ENCODE data around the gene CACNG1.

The CACNG1 gene

DNA sequence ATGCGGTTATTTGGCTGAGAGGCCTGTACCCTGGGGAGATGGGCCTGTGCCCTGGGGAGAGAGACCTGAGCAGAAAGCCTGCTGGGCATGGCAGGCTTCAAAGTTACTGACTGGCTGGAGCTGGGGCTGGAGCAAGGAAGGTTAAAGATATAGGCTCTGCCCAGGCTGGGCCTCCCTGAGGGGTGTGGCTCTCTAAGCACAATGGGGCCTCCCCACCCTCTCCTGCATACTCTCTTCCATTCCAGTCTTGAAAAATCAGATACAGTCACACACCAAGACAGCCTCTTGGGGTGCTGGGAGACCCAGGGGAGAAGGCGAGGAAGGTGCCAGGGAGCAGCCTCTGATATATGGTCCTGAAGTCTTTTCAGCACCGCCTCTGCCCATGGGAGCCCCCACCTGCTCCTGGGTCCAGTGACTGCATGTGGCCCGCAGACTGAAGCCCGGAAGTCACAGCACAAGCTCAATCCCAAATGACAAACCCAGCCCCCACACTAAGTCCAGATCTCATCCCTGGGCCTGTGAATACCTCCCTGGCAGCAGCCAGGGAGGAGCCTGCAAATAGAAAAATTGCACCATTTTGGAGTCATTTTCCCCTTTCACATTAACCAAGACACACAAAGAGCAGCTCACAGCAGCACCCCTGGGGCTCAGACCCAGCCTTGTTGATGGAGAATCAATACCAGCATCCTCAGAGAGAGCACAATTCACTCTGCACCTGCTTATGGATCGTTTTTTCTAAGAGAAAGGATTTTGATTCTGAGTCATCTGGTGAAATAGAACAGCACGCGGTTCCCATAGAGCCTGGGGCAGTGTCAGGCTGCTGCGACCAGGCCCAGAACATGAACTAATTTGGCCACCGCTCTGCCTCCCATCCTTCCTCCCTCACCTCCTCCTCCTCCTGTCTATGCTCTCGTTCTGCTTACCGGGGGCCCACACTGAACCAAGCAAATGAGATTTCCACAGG, 25.6 kb upstream of the CACNG1 start:
- TF ChIP-seq, protein P1, sequence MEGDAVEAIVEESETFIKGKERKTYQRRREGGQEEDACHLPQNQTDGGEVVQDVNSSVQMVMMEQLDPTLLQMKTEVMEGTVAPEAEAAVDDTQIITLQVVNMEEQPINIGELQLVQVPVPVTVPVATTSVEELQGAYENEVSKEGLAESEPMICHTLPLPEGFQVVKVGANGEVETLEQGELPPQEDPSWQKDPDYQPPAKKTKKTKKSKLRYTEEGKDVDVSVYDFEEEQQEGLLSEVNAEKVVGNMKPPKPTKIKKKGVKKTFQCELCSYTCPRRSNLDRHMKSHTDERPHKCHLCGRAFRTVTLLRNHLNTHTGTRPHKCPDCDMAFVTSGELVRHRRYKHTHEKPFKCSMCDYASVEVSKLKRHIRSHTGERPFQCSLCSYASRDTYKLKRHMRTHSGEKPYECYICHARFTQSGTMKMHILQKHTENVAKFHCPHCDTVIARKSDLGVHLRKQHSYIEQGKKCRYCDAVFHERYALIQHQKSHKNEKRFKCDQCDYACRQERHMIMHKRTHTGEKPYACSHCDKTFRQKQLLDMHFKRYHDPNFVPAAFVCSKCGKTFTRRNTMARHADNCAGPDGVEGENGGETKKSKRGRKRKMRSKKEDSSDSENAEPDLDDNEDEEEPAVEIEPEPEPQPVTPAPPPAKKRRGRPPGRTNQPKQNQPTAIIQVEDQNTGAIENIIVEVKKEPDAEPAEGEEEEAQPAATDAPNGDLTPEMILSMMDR (IDR thresholded peaks at IDR 0.05; ENCODE audit: insufficient read depth, low read depth, low read length, missing control alignments), result no peak
- no peak for DNase-seq (ENCODE audit: low read depth)
- H3K4me3 ChIP-seq (ENCODE audit: low read length), result no peak overlapping the region

- TF ChIP-seq, protein P1 (IDR thresholded peaks at IDR 0.05; ENCODE audit: insufficient read depth, low read depth, low read length, missing control alignments), result no peak
- no peak for DNase-seq (ENCODE audit: low read depth)
- no peak overlapping the region for H3K4me3 ChIP-seq (ENCODE audit: low read length)
Measured at GRCh38 chr17:67019809-67020208, 24.5 kb upstream of the CACNG1 start.

GRCh38 chr17:67020293-67020766, 24.0 kb upstream of the CACNG1 start:
- no peak for DNase-seq (ENCODE audit: low read depth)
- TF ChIP-seq, protein P1 (IDR thresholded peaks at IDR 0.05; ENCODE audit: insufficient read depth, low read depth, low read length, missing control alignments), result no peak
- H3K4me3 ChIP-seq (ENCODE audit: low read length), result no peak overlapping the region

- DNase-seq (ENCODE audit: low read depth), result no peak
- TF ChIP-seq, protein P1 (IDR thresholded peaks at IDR 0.05; ENCODE audit: insufficient read depth, low read depth, low read length, missing control alignments), result no peak
- H3K4me3 ChIP-seq (ENCODE audit: low read length), result no peak overlapping the region
Measured at GRCh38 chr17:67021196-67021595, 23.2 kb upstream of the CACNG1 start.

DNA sequence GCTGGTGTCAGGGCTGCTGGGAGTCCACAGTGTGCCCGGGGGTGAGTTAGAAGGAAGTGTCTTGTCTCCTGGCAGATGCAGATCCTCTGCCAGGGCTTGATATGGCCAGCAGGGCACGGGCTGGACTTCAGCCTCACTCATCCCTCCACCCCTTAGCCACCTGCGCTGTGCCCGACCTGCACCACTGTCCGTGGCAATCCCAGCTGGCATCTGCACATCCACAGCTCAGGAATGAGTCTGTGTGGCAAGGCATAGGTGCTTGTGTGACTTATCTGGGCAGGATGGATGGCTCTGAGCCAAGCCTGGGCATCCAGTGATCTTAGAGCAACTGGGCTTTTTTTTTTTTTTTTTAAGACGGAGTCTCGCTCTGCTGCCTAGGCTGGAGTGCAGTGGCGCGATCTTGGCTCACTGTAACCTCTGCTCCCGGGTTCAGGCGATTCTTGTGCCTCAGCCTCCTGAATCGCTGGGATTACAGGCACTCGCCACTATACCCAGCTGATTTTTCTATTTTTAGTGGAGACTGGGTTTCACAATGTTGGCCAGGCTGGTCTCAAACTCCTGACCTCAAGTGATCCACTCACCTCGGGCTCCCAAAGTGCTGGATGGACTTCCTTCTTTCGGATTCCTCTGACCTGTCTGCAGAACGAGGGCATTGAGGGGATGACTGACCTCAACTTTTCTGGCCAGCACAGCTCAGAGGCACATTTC, 22.5 kb upstream of the CACNG1 start:
- DNase-seq (ENCODE audit: low read depth), result no peak
- TF ChIP-seq, protein P1 (IDR thresholded peaks at IDR 0.05; ENCODE audit: insufficient read depth, low read depth, low read length, missing control alignments), result no peak

DNA sequence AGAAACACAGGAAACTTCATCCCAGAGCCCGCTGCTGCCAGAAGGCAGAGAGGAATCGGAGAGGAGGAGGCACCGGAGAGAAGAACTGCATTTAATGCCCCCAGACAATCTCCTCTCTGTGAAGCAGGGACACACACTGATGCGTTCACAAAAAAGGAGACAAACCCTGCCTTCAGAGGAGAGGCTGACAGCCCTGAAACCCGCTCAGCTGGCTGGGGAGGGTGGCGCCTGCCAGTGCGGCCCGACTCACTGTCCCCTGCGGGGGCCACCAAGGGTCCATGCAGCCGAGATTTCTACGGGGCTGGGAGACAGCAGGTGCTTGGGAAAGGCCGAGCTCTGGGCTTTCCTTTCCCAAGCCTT, 21.9 kb upstream of the CACNG1 start:
- DNase-seq (ENCODE audit: low read depth), result no peak
- TF ChIP-seq, protein P1 (IDR thresholded peaks at IDR 0.05; ENCODE audit: insufficient read depth, low read depth, low read length, missing control alignments), result no peak
- no peak overlapping the region for H3K4me3 ChIP-seq (ENCODE audit: low read length)

More for the DNA sequence above, 22.5 kb upstream of the CACNG1 start:
- no peak overlapping the region for H3K4me3 ChIP-seq (ENCODE audit: low read length)
